Fibroblast of the aortic adventitia (primary cell): ENCODE results near the gene CACNG4. TPM values are rescaled to one million over a fixed set of nuclear protein-coding genes. Genes with fewer than 3 reads are reported as not detected.

ENCODE experiments used
- DNase-seq: peaks from one replicate; pipeline ENCODE4 v3.0.0-alpha.2; 2010; ENCODE audit warnings: low read depth
- H3K4me3 ChIP-seq: 2 replicates; pipeline ENCODE4 v1.5.1; 2011; ENCODE audit warnings: low read depth, mild to moderate bottlenecking, control low read depth, low read length, moderate library complexity
- total RNA-seq: library from RNA; depleted of rRNA; stranded (reverse); fragments of >200 nt; gene quantifications from 2 replicates; pipeline ENCODE4 v1.2.3, GENCODE V29; 2012; ENCODE audit warnings: low replicate concordance
- TF ChIP-seq, protein P1 (sequence below): IDR thresholded peaks from 2 replicates; pipeline ENCODE4 v1.5.1; 2011; ENCODE audit warnings: mild to moderate bottlenecking, low read length, control low read depth, inconsistent platforms; ENCODE audit not compliant: insufficient read depth

The CACNG4 gene
- total RNA-seq, 1 donor = not detected

GRCh38 chr17:66994361-66994760 lies 29.9 kb downstream of the CACNG4 start:
- TF ChIP-seq, protein P1, sequence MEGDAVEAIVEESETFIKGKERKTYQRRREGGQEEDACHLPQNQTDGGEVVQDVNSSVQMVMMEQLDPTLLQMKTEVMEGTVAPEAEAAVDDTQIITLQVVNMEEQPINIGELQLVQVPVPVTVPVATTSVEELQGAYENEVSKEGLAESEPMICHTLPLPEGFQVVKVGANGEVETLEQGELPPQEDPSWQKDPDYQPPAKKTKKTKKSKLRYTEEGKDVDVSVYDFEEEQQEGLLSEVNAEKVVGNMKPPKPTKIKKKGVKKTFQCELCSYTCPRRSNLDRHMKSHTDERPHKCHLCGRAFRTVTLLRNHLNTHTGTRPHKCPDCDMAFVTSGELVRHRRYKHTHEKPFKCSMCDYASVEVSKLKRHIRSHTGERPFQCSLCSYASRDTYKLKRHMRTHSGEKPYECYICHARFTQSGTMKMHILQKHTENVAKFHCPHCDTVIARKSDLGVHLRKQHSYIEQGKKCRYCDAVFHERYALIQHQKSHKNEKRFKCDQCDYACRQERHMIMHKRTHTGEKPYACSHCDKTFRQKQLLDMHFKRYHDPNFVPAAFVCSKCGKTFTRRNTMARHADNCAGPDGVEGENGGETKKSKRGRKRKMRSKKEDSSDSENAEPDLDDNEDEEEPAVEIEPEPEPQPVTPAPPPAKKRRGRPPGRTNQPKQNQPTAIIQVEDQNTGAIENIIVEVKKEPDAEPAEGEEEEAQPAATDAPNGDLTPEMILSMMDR = no peak
- DNase-seq = no peak
- no peak overlapping the region for H3K4me3 ChIP-seq

GRCh38 chr17:66994930-66995535 lies 30.5 kb downstream of the CACNG4 start:
- no peak overlapping the region for H3K4me3 ChIP-seq
- DNase-seq = no peak
- TF ChIP-seq, protein P1 = no peak

DNA sequence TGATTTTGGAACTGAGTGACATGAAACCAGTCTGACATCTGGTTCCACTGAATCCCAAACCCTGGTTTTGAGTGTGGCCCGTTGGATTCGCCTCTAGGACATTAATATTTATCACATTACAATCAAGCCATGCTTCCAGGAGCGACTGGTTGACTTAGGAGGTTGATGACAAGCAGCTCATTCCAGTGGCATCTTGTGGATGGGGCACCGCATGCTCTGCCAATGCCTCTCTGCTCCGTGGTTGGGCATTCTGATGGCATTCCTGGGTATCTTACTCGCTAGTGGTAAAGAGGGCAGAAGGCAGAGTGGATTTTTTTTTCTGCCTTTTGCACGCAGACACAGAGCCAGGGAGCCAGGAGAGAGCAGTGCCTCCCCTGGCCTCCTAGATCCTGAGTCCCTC lies 31.4 kb downstream of the CACNG4 start:
- TF ChIP-seq, protein P1 = no peak
- H3K4me3 ChIP-seq = no peak overlapping the region
- no peak for DNase-seq

GRCh38 chr17:66996926-66997325 lies 32.4 kb downstream of the CACNG4 start:
- H3K4me3 ChIP-seq = no peak overlapping the region
- TF ChIP-seq, protein P1 = no peak
- no peak for DNase-seq

DNA sequence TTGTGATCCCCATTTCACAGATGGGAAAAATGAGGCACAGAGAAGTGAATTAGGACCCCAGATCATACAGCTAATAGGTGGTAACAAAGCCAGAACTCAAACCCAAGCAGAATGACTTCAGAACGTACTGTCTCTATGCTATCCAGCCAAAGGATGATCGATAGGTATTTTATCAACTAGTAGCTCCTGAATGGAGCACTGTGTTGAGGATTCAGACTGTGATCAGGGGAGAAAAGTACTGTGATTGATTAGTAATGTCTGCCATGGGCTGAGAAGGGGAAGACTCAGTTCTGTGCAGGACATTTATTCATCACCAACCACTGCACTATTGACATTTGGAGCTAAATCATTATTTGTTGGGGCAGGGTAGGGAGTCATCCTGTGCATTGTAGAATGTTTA lies 38.7 kb downstream of the CACNG4 start:
- H3K4me3 ChIP-seq = no peak overlapping the region
- TF ChIP-seq, protein P1 = no peak
- no peak for DNase-seq

GRCh38 chr17:67004181-67004580 lies 39.7 kb downstream of the CACNG4 start:
- no peak for DNase-seq
- TF ChIP-seq, protein P1 = no peak
- H3K4me3 ChIP-seq = no peak overlapping the region

DNA sequence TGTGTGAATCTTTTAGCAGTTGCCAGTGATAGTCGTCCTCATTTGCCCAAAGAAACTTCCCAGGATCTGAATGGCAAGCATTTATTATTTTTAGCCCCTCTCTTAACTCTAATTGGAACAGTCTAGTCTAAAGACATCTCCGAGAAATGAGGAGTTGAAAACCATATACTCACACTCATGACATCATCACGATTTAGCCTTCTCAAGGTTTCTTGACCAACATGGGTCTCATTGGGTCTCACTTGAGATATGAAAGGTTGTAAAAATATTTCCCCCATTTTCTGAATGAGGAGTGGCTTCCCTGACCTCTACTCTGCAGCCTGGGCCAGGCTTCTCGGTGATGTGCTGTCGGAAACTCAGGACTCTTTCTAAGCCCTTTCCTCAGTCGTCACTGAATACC lies 42.8 kb downstream of the CACNG4 start:
- TF ChIP-seq, protein P1 = no peak
- H3K4me3 ChIP-seq = no peak overlapping the region
- no peak for DNase-seq
